ENCODE measurements around the gene KRTAP10-12. TPM values are rescaled to one million over a fixed set of nuclear protein-coding genes. Genes with fewer than 3 reads are reported as not detected.

KRTAP10-12 gene
- total RNA-seq, 1 donor from 2014 or later = not detected

GRCh38 chr21:44692798-44693512 is 4.0 kb upstream of the KRTAP10-12 start:
- peaks cover 10% of the 10 kb centered on the region for H3K4me1 ChIP-seq
- H2AFZ ChIP-seq (replicated peaks) = no peak overlapping the region
- H3K27me3 ChIP-seq = no peaks in the 10 kb centered on the region
- H3K9me3 ChIP-seq (ENCODE audit: low read depth) = peaks cover 5% of the 10 kb centered on the region
- no peak overlapping the region for H3K9ac ChIP-seq
- no peaks in the 10 kb centered on the region for H4K20me1 ChIP-seq (ENCODE audit: low read depth)
- no peaks in the 10 kb centered on the region for H3K36me3 ChIP-seq
- H3K4me2 ChIP-seq = no peak overlapping the region
- no peak overlapping the region for H3K4me3 ChIP-seq
- peaks cover 3% of the 10 kb centered on the region for H3K36me3 Mint-ChIP-seq
- DNase-seq (ENCODE audit: low spot score) = no peak
- H3K27ac Mint-ChIP-seq = no peak overlapping the region
- no peaks in the 10 kb centered on the region for H3K79me2 ChIP-seq (ENCODE audit: low read depth)
- no peak overlapping the region for H3K27ac ChIP-seq
- H3F3A ChIP-seq (ENCODE audit: low read depth) = no peaks in the 10 kb centered on the region
- no peak overlapping the region for H3K4me3 Mint-ChIP-seq
- no peak for TF ChIP-seq EZH2 (IDR thresholded peaks at IDR 0.05)
- no peak for TF ChIP-seq EZH2phosphoT487 (IDR thresholded peaks at IDR 0.05)
- TF ChIP-seq CTCF (IDR thresholded peaks at IDR 0.05) = no peak
- H3K27me3 Mint-ChIP-seq (ENCODE audit: insufficient read depth, low read depth) = peaks cover 25% of the 10 kb centered on the region
- peaks cover 23% of the 10 kb centered on the region for H3K4me1 Mint-ChIP-seq
- H3K9me3 Mint-ChIP-seq = peaks cover 19% of the 10 kb centered on the region

GRCh38 chr21:44694776-44695175 is 2.2 kb upstream of the KRTAP10-12 start:
- H3K4me3 Mint-ChIP-seq = no peak overlapping the region
- peaks cover 18% of the 10 kb centered on the region for H3K4me1 ChIP-seq
- H3K4me1 Mint-ChIP-seq = peaks cover 35% of the 10 kb centered on the region
- H2AFZ ChIP-seq (replicated peaks) = no peak overlapping the region
- no peaks in the 10 kb centered on the region for H4K20me1 ChIP-seq (ENCODE audit: low read depth)
- H3K9ac ChIP-seq = no peak overlapping the region
- H3K36me3 Mint-ChIP-seq = peaks cover 3% of the 10 kb centered on the region
- H3K27me3 ChIP-seq = no peaks in the 10 kb centered on the region
- peaks cover 19% of the 10 kb centered on the region for H3K9me3 Mint-ChIP-seq
- no peak overlapping the region for H3K27ac Mint-ChIP-seq
- peaks cover 28% of the 10 kb centered on the region for H3K27me3 Mint-ChIP-seq (ENCODE audit: insufficient read depth, low read depth)
- H3F3A ChIP-seq (ENCODE audit: low read depth) = no peaks in the 10 kb centered on the region
- H3K9me3 ChIP-seq (ENCODE audit: low read depth) = peaks cover 5% of the 10 kb centered on the region
- DNase-seq (ENCODE audit: low spot score) = no peak
- H3K36me3 ChIP-seq = no peaks in the 10 kb centered on the region
- no peak overlapping the region for H3K4me2 ChIP-seq
- H3K79me2 ChIP-seq (ENCODE audit: low read depth) = no peaks in the 10 kb centered on the region
- no peak overlapping the region for H3K4me3 ChIP-seq
- no peak for TF ChIP-seq EZH2 (IDR thresholded peaks at IDR 0.05)
- no peak for TF ChIP-seq EZH2phosphoT487 (IDR thresholded peaks at IDR 0.05)
- no peak for TF ChIP-seq CTCF (IDR thresholded peaks at IDR 0.05)
- no peak overlapping the region for H3K27ac ChIP-seq

- H3K9me3 Mint-ChIP-seq = peaks cover 19% of the 10 kb centered on the region
- no peak for TF ChIP-seq EZH2phosphoT487 (IDR thresholded peaks at IDR 0.05)
- TF ChIP-seq EZH2 (IDR thresholded peaks at IDR 0.05) = no peak
- no peak for TF ChIP-seq CTCF (IDR thresholded peaks at IDR 0.05)
- no peaks in the 10 kb centered on the region for H3K36me3 ChIP-seq
- H3K36me3 Mint-ChIP-seq = peaks cover 3% of the 10 kb centered on the region
- no peak overlapping the region for H3K4me2 ChIP-seq
- no peak overlapping the region for H3K27ac Mint-ChIP-seq
- no peaks in the 10 kb centered on the region for H4K20me1 ChIP-seq (ENCODE audit: low read depth)
- H3K4me3 Mint-ChIP-seq = no peak overlapping the region
- DNase-seq (ENCODE audit: low spot score) = no peak
- peaks cover 39% of the 10 kb centered on the region for H3K4me1 Mint-ChIP-seq
- H3K4me3 ChIP-seq = no peak overlapping the region
- peaks cover 22% of the 10 kb centered on the region for H3K4me1 ChIP-seq
- no peaks in the 10 kb centered on the region for H3F3A ChIP-seq (ENCODE audit: low read depth)
- H3K9me3 ChIP-seq (ENCODE audit: low read depth) = peaks cover 5% of the 10 kb centered on the region
- H2AFZ ChIP-seq (replicated peaks) = no peak overlapping the region
- no peak overlapping the region for H3K27ac ChIP-seq
- no peak overlapping the region for H3K9ac ChIP-seq
- no peaks in the 10 kb centered on the region for H3K27me3 ChIP-seq
- H3K27me3 Mint-ChIP-seq (ENCODE audit: insufficient read depth, low read depth) = peaks cover 30% of the 10 kb centered on the region
- H3K79me2 ChIP-seq (ENCODE audit: low read depth) = no peaks in the 10 kb centered on the region
Measured at GRCh38 chr21:44695184-44695583, 1.8 kb upstream of the KRTAP10-12 start.

All from neural progenitor cell (in vitro differentiated cells).